A549 (cell line): ENCODE measurements around the gene SLC16A12. TPM values are rescaled to one million over a fixed set of nuclear protein-coding genes. Genes with fewer than 3 reads are reported as not detected.
"Not testable (repeated sequence)": the region's sequence is repeated elsewhere in the genome, so short reads cannot be mapped to it uniquely, and the experiment has no call there.

Experiments
- ATAC-seq, 2 experiments: fragments of 200-7000 bp in 1 of 2; fragments of >200 bp in 1 of 2; cut with Nextera tagmentation in 1 of 2; cut with Tn5 transposase in 1 of 2; 3 replicates each; pipeline versions ENCODE4 v1.8.0 to v1.9.1; 2018 to 2020; ENCODE audit warnings: mild to moderate bottlenecking in 1 of 2, moderate library complexity in 1 of 2
- CTCF ChIA-PET: fragments of 300-600 bp; sonication (Branson Sonifier 250); formaldehyde crosslinking; extraction: SDS; loops from one replicate; lab custom pipeline; 2021; ENCODE audit warnings: antibody characterized with exemption, inconsistent platforms; lab: Yijun Ruan, JAX
- POLR2A ChIA-PET: fragments of 350-600 bp; formaldehyde crosslinking; extraction: SDS; loops from one replicate; lab custom pipeline; 2021; ENCODE audit warnings: antibody characterized with exemption, inconsistent platforms; lab: Yijun Ruan, JAX
- DNase-seq, 2 experiments: peaks; one replicate each; pipeline versions ENCODE4 v3.0.0 to v3.0.0-alpha.2; 2011 to 2016; ENCODE audit warnings: low read depth in 1 of 2, low spot score in 1 of 2
- FAIRE-seq: peaks from 2 replicates; lab custom pipeline; 2011; peaks lifted over from hg19 to GRCh38; lab: Jason Lieb, UNC
- H3K27ac ChIP-seq, 2 experiments: fragments of >200 bp; sonication (Bioruptor Twin); formaldehyde crosslinking; 3 replicates each; pipeline ENCODE4 v1.5.1; 2016 to 2017
- H3K4me1 ChIP-seq: fragments of >200 bp; sonication (Bioruptor Twin); formaldehyde crosslinking; 3 replicates; pipeline ENCODE4 v1.6.1; 2016
- H3K4me2 ChIP-seq: fragments of >200 bp; sonication (Bioruptor Twin); formaldehyde crosslinking; 3 replicates; pipeline ENCODE4 v1.6.1; 2016
- H3K4me3 ChIP-seq: fragments of >200 bp; sonication (Bioruptor Twin); formaldehyde crosslinking; 3 replicates; pipeline ENCODE4 v1.5.1; 2016
- H3K9me3 ChIP-seq: fragments of >200 bp; sonication (Bioruptor Twin); formaldehyde crosslinking; 3 replicates; pipeline ENCODE4 v1.6.1; 2016
- BHLHE40 ChIP-seq: IDR thresholded peaks from 2 replicates; pipeline ENCODE4 v1.6.1; 2012; ENCODE audit warnings: low read depth, low read length, inconsistent platforms
- EHMT2 ChIP-seq: fragments of 200-600 bp; sonication (generic); IDR thresholded peaks from 2 replicates; pipeline ENCODE4 v1.6.1; 2016; ENCODE audit warnings: antibody characterized with exemption, low read depth, mild to moderate bottlenecking, moderate library complexity
- HDAC2 ChIP-seq: fragments of 200-600 bp; sonication (generic); IDR thresholded peaks from 2 replicates; pipeline ENCODE4 v1.6.1; 2016
- HOXB5 ChIP-seq: fragments of 250-450 bp; sonication (Bioruptor Pico); IDR thresholded peaks from 2 replicates; pipeline ENCODE4 v1.5.0; 2020; ENCODE audit warnings: mild to moderate bottlenecking, moderate library complexity
- KDM1A ChIP-seq: fragments of 200-600 bp; sonication (generic); IDR thresholded peaks from 2 replicates; pipeline ENCODE4 v1.6.1; 2016; ENCODE audit warnings: low read depth, mild to moderate bottlenecking
- MAFK ChIP-seq: fragments of 450-650 bp; IDR thresholded peaks from 2 replicates; pipeline ENCODE4 v1.6.1; 2014; ENCODE audit not compliant: partially characterized antibody
- MYC ChIP-seq: IDR thresholded peaks from 2 replicates; pipeline ENCODE4 v1.6.1; 2012; ENCODE audit warnings: mild to moderate bottlenecking, inconsistent platforms, low read length, improper control_type of control experiment, borderline replicate concordance
- NR3C1 ChIP-seq: fragments of >200 bp; sonication (Bioruptor Twin); formaldehyde crosslinking; IDR thresholded peaks from 3 replicates; pipeline ENCODE4 v1.6.1; 2017
- RAD21 ChIP-seq, 2 experiments: fragments of >200 bp in 1 of 2; sonication (Bioruptor Twin) in 1 of 2; formaldehyde crosslinking in 1 of 2; IDR thresholded peaks in 1 of 2; conservative IDR thresholded peaks in 1 of 2; 2 replicates in 1 of 2; 3 replicates in 1 of 2; pipeline ENCODE4 v1.6.1; 2012 to 2018; ENCODE audit warnings: inconsistent platforms in 1 of 2
- RFX5 ChIP-seq: fragments of 450-650 bp; IDR thresholded peaks from 2 replicates; pipeline ENCODE4 v1.7.1; 2014; ENCODE audit warnings: antibody characterized with exemption, mild to moderate bottlenecking, moderate library complexity
- WGBS: methylation state at CpG from one replicate; pipeline ENCODE4 v1.1.6; 2017; ENCODE audit errors: missing lambda C conversion rate; 5-methylcytosine and 5-hydroxymethylcytosine counted together
- polyA plus RNA-seq, 4 experiments: library from polyadenylated mRNA; depleted of rRNA in 3 of 4; stranded (reverse); fragments of >200 nt; fragmentation: RNase III in 1 of 4; extraction: RNeasy Plus Mini Kit Qiagen cat#74134 plus additional on column Dnase treatment in 1 of 4; gene quantifications; 2 replicates in 3 of 4; 3 replicates in 1 of 4; pipeline ENCODE4 v1.2.3, GENCODE V29; 2011 to 2017
- TF ChIP-seq, protein P1 (sequence below): fragments of 250-450 bp; sonication (Bioruptor Pico); IDR thresholded peaks from 2 replicates; pipeline ENCODE4 v1.5.0; 2020; ENCODE audit warnings: low read depth, mild to moderate bottlenecking, moderate library complexity
- TF ChIP-seq, protein P2 (sequence below): fragments of >200 bp; sonication (Bioruptor Twin); formaldehyde crosslinking; IDR thresholded peaks from 2 replicates; pipeline ENCODE4 v1.6.1; 2016
- TF ChIP-seq, protein P3 (sequence below): IDR thresholded peaks from 2 replicates; pipeline ENCODE4 v1.6.1; 2012
- TF ChIP-seq, protein P4 (sequence below): fragments of 150-350 bp; IDR thresholded peaks from 2 replicates; pipeline ENCODE4 v1.6.1; 2014; ENCODE audit warnings: low read depth, mild to moderate bottlenecking, low read length
- TF ChIP-seq, protein P5 (sequence below): fragments of 200-600 bp; sonication (generic); IDR thresholded peaks from 2 replicates; pipeline ENCODE4 v1.6.1; 2016; ENCODE audit warnings: antibody characterized with exemption, mild to moderate bottlenecking, moderate library complexity

Gene SLC16A12
- polyA plus RNA-seq, 2 of the 4 experiments (the other 2 are of a cell fraction) = 0.14 to 0.19 TPM

DNA sequence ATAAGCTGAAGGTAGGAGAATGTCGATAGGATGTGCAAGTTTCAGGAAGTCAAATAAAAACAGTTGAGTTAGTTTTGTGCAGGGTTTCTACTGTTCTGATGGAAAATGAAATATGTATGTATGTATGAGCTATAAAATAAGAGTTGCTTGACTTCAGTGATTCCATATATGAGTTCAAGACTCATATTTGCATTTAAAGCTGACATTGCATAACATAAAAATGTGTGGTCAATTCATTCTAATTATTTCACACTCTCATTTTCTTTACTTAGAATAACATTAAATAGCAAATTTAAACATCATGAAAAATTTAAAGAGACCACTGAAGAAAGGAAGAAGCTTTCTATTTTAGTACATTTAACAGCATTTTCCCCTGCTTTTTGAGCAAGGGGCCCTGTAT, 83.2 kb downstream of the SLC16A12 start:
- DNase-seq = no peak
- Histone ChIP-seq H3K4me3 (no peak overlapping the region), H3K9me3 (no peaks in the 10 kb centered on the region), H3K4me1 (no peaks in the 10 kb centered on the region), H3K4me2 (no peak overlapping the region), H3K27ac (no peak overlapping the region)
- POLR2A ChIA-PET = no interaction called here
- no peak for FAIRE-seq
- WGBS = 74% methylated on average over 1 of the region's 1 CpG
- no peak for ATAC-seq
- TF ChIP-seq MAFK (peak; percentile 78), EHMT2 (no peak)
- TF ChIP-seq, all 56 proteins: peak for 1
- CTCF ChIA-PET = no interaction called here

DNA sequence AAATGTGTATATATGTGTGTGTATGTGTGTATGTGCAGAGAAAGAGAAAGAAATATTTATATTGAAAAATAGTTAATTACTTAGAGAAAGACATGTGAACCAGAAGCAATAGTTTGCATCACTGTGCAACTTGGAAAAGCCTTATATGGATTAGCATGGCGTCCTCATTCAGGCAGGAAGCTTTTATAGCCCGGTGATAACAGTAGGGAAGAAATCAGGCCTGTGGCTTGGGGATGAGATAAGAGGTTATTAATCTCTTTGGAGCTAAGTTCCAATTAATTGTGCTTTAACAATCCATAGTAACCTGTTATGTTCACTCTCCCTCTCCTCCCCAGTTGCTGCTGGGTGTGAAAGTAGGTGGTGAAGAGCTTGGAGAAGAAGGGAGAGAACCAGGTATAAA, 84.5 kb downstream of the SLC16A12 start:
- POLR2A ChIA-PET = no interaction called here
- Histone ChIP-seq H3K4me3 (no peak overlapping the region), H3K4me2 (no peak overlapping the region), H3K27ac (no peak overlapping the region), H3K9me3 (peaks cover 3% of the 10 kb centered on the region; the same call in 1 of the 3 replicates), H3K4me1 (no peaks in the 10 kb centered on the region)
- 93% methylated on average over 2 of the region's 2 CpGs for WGBS
- no peak for DNase-seq
- TF ChIP-seq, protein P1, sequence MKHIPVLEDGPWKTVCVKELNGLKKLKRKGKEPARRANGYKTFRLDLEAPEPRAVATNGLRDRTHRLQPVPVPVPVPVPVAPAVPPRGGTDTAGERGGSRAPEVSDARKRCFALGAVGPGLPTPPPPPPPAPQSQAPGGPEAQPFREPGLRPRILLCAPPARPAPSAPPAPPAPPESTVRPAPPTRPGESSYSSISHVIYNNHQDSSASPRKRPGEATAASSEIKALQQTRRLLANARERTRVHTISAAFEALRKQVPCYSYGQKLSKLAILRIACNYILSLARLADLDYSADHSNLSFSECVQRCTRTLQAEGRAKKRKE (CRISPR knock-in tag) = no peak
- TF ChIP-seq, protein P2, sequence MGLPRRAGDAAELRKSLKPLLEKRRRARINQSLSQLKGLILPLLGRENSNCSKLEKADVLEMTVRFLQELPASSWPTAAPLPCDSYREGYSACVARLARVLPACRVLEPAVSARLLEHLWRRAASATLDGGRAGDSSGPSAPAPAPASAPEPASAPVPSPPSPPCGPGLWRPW = no peak
- TF ChIP-seq RAD21 (conservative IDR thresholded peaks at IDR 0.05 in 1 of 2, IDR thresholded peaks at IDR 0.05 in 1 of 2) (no peak), RFX5 (no peak), HDAC2 (no peak), NR3C1 (no peak), HOXB5 (CRISPR knock-in tag) (no peak), BHLHE40 (no peak), MYC (no peak), KDM1A (no peak)
- TF ChIP-seq, protein P3, sequence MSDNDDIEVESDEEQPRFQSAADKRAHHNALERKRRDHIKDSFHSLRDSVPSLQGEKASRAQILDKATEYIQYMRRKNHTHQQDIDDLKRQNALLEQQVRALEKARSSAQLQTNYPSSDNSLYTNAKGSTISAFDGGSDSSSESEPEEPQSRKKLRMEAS = no peak
- TF ChIP-seq, protein P4, sequence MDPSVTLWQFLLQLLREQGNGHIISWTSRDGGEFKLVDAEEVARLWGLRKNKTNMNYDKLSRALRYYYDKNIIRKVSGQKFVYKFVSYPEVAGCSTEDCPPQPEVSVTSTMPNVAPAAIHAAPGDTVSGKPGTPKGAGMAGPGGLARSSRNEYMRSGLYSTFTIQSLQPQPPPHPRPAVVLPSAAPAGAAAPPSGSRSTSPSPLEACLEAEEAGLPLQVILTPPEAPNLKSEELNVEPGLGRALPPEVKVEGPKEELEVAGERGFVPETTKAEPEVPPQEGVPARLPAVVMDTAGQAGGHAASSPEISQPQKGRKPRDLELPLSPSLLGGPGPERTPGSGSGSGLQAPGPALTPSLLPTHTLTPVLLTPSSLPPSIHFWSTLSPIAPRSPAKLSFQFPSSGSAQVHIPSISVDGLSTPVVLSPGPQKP = no peak
- TF ChIP-seq, protein P5, sequence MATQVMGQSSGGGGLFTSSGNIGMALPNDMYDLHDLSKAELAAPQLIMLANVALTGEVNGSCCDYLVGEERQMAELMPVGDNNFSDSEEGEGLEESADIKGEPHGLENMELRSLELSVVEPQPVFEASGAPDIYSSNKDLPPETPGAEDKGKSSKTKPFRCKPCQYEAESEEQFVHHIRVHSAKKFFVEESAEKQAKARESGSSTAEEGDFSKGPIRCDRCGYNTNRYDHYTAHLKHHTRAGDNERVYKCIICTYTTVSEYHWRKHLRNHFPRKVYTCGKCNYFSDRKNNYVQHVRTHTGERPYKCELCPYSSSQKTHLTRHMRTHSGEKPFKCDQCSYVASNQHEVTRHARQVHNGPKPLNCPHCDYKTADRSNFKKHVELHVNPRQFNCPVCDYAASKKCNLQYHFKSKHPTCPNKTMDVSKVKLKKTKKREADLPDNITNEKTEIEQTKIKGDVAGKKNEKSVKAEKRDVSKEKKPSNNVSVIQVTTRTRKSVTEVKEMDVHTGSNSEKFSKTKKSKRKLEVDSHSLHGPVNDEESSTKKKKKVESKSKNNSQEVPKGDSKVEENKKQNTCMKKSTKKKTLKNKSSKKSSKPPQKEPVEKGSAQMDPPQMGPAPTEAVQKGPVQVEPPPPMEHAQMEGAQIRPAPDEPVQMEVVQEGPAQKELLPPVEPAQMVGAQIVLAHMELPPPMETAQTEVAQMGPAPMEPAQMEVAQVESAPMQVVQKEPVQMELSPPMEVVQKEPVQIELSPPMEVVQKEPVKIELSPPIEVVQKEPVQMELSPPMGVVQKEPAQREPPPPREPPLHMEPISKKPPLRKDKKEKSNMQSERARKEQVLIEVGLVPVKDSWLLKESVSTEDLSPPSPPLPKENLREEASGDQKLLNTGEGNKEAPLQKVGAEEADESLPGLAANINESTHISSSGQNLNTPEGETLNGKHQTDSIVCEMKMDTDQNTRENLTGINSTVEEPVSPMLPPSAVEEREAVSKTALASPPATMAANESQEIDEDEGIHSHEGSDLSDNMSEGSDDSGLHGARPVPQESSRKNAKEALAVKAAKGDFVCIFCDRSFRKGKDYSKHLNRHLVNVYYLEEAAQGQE = no peak
- CTCF ChIA-PET = interaction anchor here (0.6 kb wide), 1 partner anchor 69 kb away, joined by 5 read pairs; no protein-coding TSS in a partner anchor
- no peak for FAIRE-seq
- no peak for ATAC-seq

DNA sequence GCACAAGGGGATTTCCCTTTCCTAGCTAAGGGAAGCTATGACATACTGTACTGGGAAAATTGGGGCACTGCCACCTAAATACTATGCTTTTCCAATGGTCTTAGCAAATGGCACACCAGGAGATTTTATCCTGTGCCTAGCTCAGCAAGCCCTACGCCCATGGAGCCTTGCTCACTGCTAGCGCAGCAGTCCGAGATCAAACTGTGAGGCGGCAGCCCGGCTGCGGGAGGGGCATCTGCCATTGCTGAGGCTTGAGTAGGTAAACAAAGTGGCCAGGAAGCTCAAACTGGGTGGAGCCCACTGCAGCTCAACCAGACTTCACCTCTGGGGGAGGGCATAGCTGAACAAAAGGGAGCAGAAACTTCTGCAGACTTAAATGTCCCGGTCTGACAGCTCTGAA, 90.6 kb downstream of the SLC16A12 start:
- ATAC-seq, DNase-seq, H3K27ac ChIP-seq, H3K4me1 ChIP-seq, FAIRE-seq, H3K9me3 ChIP-seq, POLR2A ChIA-PET, H3K4me3 ChIP-seq: not testable (repeated sequence)
- CTCF ChIA-PET = interaction anchor here (1.1 to 1.8 kb wide), 4 partner anchors 14 to 22 kb away, joined by 3 to 5 read pairs (median 4); no protein-coding TSS in a partner anchor
- peak overlapping the region; percentile 26; the same call in 1 of the 3 replicates for H3K4me2 ChIP-seq
- 51% methylated on average over 2 of the region's 7 CpGs for WGBS
